Measurements from ENCODE around the gene C4orf50.

C4orf50 gene

DNA sequence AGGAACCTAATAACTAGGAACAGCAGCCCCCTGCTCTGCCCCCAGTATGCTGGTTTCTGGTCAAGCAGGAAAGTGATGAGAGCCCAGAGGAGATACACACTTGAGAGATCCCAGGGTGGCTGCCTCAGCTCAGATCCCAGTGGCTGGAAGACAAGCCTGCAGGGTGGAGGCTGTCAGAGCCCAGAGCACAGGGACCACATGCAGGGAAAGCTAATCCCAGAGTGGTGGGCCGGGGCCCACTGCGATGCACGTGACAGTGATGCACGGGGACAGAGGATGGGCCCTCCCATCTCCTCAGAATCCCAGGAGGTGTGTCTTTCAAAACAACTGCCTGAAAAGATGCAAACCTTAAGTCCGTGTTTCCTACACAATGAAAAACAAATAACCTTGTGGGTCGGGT is 96.2 kb downstream of the C4orf50 start:
- DNase-seq (ENCODE audit: insufficient read length, low spot score) (no peak), FAIRE-seq (no peak)

DNA sequence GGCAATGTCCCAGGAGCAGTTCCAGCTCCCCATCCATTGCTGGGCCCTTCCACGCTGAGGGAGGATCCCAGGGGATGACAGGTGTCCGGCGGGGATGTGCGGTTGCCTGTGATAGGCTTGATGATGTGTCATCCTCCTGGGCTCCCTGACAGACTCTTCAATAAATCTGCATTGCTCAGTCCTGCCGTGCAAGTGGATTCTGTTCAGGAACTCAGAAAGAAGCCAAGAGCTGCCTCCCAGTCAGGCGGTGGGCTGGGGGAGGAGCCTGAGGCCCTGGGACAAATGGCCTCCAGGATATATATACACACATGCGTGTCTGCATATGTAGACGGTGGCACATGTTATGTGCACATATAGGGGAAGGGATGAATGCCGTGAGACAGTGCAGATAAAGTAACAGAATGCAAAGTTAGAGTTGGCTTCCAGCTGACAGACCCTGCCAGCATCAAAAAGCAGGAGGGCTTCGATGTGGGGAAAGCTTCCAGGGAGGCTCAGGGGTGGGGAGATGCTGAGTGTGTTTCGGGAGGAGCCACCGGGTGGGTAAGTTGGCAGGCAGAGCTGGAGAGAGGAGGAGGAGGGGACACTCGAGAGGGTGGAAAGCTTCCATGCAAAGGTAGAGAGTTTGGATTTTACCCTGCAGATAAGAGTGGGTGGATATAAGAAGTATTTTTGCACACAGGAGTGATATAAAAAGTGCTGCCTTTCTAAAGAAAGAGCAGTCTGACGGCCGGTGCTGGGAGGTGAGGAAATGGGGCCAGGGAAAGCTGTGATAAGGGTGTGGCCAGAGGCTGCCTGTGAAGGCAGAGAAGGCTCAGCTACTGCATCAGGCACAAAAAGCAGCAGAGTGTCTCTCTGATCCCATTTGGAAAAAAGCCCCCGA is 96.9 kb downstream of the C4orf50 start:
- no peak for FAIRE-seq
- no peak for DNase-seq (ENCODE audit: insufficient read length, low spot score)
- TF ChIP-seq POLR2A (IDR thresholded peaks at IDR 0.05; ENCODE audit: low read depth, low read length) = no peak

More for the DNA sequence above, 96.2 kb downstream of the C4orf50 start:
- no peak for TF ChIP-seq POLR2A (IDR thresholded peaks at IDR 0.05; ENCODE audit: low read depth, low read length)

- FAIRE-seq (no peak), DNase-seq (ENCODE audit: insufficient read length, low spot score) (no peak)
- TF ChIP-seq POLR2A (IDR thresholded peaks at IDR 0.05; ENCODE audit: low read depth, low read length) = no peak
These were observed 98.7 kb downstream of the C4orf50 start for GRCh38 chr4:5919571-5919970.

DNA sequence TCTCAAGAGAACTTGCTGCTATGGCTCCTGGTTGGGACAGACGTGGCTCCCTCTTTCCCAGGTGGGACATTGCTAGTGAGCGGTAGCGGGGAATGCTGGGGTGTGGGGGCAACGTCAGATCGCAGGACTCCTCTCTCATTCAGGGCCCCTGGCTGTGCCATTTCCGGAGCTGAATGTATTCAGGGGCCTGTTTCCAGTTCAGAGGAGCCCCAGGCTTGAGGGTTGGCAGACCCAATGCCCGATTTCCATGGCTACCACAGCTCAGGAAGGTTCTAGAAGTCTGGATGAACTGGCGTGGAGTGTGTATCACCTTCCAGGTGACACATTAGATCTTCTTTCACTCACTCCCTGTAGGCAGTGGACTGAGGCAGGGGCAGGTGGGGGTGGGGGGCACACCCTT is 99.2 kb downstream of the C4orf50 start:
- DNase-seq (ENCODE audit: insufficient read length, low spot score) (no peak), FAIRE-seq (no peak)
- no peak for TF ChIP-seq POLR2A (IDR thresholded peaks at IDR 0.05; ENCODE audit: low read depth, low read length)

DNA sequence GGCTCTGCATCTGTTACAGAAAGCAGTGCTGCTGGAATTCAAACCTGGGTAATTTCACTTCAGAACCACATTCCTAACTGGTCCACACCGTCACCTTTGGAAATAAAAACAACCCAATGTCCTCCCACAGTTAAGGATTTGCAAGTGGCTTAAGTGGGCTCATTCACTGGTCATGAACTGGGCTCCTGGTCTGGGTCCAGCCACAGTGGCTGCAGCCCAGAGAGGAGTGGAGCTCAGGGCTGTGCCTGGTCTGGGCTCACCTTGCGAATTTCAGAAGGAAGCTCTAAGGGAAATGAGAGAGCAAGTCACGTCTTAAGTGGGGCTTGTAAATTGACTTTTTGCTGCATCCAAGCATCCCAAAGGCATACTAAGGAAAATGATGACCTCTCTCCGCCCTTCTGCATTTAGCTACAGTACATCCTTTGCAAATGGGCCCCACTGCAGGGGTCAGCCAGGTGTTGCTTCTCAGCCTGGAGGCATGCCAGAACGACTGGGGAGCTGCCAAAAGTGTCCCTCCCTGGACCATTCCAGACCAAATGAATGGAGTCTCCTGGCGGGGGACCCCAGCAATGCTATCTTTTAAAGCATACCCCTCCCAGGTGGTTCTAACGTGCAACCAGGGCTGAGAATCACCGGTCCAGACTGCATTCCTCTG is 99.8 kb downstream of the C4orf50 start:
- FAIRE-seq = no peak
- TF ChIP-seq POLR2A (IDR thresholded peaks at IDR 0.05; ENCODE audit: low read depth, low read length) = no peak

DNA sequence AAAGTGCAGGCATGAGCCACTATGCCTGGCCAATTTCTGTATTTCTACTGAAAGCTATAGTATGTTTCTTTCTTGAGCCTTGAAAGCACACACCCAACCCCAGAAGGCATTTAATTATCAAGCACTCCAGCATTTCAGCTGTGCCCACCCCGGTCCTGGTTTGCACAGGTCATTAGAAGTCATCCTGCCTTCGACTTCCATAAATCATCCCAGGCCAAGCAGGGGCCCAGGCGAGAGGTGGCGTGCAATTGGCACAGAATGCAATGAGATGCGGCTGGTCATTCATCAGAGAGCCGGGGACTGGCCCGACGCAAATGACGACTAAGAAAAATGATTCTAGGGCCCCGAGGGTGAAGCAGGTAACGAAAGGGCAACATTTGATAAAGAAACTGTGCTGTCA is 100.6 kb downstream of the C4orf50 start:
- FAIRE-seq = no peak
- no peak for TF ChIP-seq POLR2A (IDR thresholded peaks at IDR 0.05; ENCODE audit: low read depth, low read length)

More for the DNA sequence above, 99.8 kb downstream of the C4orf50 start:
- no peak for DNase-seq (ENCODE audit: insufficient read length, low spot score)

GRCh38 chr4:5916229-5916628 is 102.0 kb downstream of the C4orf50 start:
- DNase-seq (ENCODE audit: insufficient read length, low spot score) (no peak), FAIRE-seq (no peak)
- TF ChIP-seq POLR2A (IDR thresholded peaks at IDR 0.05; ENCODE audit: low read depth, low read length) = no peak

More for the DNA sequence above, 100.6 kb downstream of the C4orf50 start:
- DNase-seq (ENCODE audit: insufficient read length, low spot score) = no peak

DNA sequence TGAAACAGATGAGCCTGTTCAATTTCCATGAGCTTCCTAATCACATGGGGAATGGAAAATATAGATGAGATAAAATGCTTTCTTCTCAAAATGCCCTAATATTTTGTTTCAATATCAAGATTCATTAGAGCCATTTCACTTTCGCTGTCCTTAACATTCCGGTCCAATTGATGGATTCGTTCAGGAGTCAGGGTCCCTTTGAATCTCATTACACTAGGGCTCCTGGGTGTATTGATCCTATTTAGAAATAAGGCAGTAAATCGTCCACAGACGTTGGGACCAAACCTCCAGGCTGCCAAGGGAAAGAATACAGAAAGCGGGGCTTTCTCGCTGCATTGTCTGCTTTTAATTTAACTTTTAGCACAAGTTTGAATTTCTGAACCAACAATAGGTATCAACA is 104.8 kb downstream of the C4orf50 start:
- FAIRE-seq (no peak), DNase-seq (ENCODE audit: insufficient read length, low spot score) (no peak)
- TF ChIP-seq POLR2A (IDR thresholded peaks at IDR 0.05; ENCODE audit: low read depth, low read length) = no peak

DNA sequence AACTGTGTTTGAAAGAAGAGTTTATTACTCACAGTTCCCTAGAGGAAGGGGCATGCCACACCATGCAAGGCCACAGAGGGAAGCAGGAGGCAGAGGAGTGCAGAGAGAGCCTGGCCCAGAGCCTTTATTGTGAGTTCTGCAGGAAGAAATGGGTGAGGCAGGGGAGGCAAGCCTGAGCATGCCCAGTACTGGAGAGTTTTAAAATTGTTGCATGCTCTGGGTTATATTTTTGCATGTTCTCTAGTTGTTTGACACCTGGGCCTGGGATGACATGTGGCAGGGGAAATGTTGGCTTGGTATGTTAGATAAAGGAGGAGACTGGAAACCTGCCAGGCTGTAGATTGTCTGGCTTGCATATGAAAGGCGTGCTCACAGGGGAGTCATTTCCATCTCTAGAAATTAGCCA is 105.6 kb downstream of the C4orf50 start:
- TF ChIP-seq POLR2A (IDR thresholded peaks at IDR 0.05; ENCODE audit: low read depth, low read length) = no peak
- no peak for FAIRE-seq
- DNase-seq (ENCODE audit: insufficient read length, low spot score) = no peak

DNA sequence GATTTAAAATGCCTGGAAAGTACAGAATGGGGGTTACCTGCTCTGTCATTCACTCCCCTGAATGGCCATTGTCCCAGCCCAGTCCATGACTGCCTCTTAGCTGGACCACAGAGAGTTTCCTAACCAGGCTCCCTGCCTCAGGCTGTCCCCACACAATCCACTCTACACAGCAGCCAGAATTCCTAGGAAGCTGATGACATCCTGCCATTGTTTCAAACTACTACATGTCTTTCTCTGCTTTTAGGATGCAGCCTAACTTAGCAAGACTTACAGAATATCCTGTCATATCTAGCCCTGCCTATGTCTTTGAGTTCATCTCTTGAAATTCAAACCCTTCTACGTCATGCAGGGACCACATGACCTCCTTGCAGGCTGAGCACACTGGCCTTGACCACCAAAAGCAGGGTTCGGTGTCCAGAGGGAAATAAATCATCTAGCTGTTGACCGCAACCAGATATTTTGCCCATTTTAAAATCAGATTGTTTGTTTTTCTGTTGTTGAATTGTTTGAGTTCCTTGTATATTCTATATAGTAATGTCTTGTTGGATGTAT is 109.3 kb downstream of the C4orf50 start:
- DNase-seq (ENCODE audit: insufficient read length, low spot score) = no peak
- FAIRE-seq = no peak
- TF ChIP-seq POLR2A (IDR thresholded peaks at IDR 0.05; ENCODE audit: low read depth, low read length) = no peak

DNA sequence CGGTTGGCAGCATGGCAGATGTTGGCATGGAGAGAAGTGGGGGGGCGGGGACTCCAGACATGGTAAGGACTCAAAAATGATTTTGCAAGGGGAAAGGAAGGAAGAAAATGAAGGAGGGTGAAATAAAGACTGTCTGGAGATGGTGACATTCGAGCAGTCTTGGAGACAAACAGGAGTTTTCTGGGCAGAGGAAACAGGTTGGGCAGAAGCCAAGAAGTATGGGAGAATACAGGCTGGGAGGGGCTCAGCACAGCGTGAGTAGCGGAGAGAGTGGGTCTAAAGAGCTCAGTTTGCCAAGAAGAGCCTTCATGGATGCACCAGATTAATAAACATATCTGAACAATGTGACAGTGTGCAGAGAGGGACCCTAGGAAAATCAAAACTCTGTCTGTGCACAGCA is 112.0 kb downstream of the C4orf50 start:
- FAIRE-seq = no peak
- TF ChIP-seq POLR2A (IDR thresholded peaks at IDR 0.05; ENCODE audit: low read depth, low read length) = no peak
- no peak for DNase-seq (ENCODE audit: insufficient read length, low spot score)

DNA sequence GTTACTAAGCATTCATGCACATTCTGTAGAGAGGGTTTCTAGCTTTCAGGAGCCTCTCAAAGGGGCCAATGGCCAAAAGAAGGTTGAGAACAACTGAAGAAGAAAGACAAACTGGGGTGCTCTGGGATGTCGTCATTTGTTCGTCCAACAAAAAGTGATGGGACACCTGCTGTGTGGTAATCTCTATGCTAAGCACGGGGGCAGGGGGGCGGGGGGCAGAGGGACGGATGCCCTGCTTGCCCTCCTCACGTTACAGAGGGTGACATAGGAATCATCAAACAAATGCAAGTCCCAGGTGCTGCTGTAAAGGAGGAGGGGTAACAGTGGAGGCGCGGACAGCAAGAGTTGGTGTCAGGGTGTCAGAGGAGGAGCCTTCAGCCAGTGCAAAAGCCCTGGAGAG is 112.5 kb downstream of the C4orf50 start:
- FAIRE-seq (no peak), DNase-seq (ENCODE audit: insufficient read length, low spot score) (no peak)
- no peak for TF ChIP-seq POLR2A (IDR thresholded peaks at IDR 0.05; ENCODE audit: low read depth, low read length)

- FAIRE-seq = no peak
- no peak for DNase-seq (ENCODE audit: insufficient read length, low spot score)
- TF ChIP-seq POLR2A (IDR thresholded peaks at IDR 0.05; ENCODE audit: low read depth, low read length) = no peak
These were observed 117.4 kb downstream of the C4orf50 start for GRCh38 chr4:5900844-5901243.

GRCh38 chr4:5899881-5900280 is 118.3 kb downstream of the C4orf50 start:
- no peak for FAIRE-seq
- no peak for TF ChIP-seq POLR2A (IDR thresholded peaks at IDR 0.05; ENCODE audit: low read depth, low read length)
- no peak for DNase-seq (ENCODE audit: insufficient read length, low spot score)
